ENCODE data around the gene MED25.

MED25 gene

GRCh38 chr19:49786376-49786820 is 31.7 kb upstream of the MED25 start:
- Histone ChIP-seq H3K4me2 (ENCODE audit: low read depth, low read length, poor library complexity, severe bottlenecking) (no peak overlapping the region), H3K27me3 (ENCODE audit: insufficient read depth, low read length, poor library complexity, severe bottlenecking) (no peaks in the 10 kb centered on the region), H2AFZ (ENCODE audit: low read length) (no peak overlapping the region), H3K4me1 (ENCODE audit: insufficient read depth, low read length, poor library complexity, severe bottlenecking) (no peaks in the 10 kb centered on the region), H3K36me3 (ENCODE audit: insufficient read depth, low read length) (peaks cover 19% of the 10 kb centered on the region; the same call in 1 of the 2 replicates), H4K20me1 (ENCODE audit: insufficient read depth, low read length, poor library complexity, severe bottlenecking) (no peaks in the 10 kb centered on the region), H3K9me2 (replicated peaks; ENCODE audit: low read depth, low read length) (no peaks in the 10 kb centered on the region), H3F3A (ENCODE audit: low read depth) (no peaks in the 10 kb centered on the region), H3K9me3 (ENCODE audit: insufficient read depth, low read depth, low read length) (no peaks in the 10 kb centered on the region), H3K79me2 (ENCODE audit: insufficient read depth, low read length) (no peaks in the 10 kb centered on the region), H3K4me3 (ENCODE audit: low read length, poor library complexity, severe bottlenecking) (no peak overlapping the region), H3K9ac (ENCODE audit: low read depth, low read length, poor library complexity, severe bottlenecking) (no peak overlapping the region)
- TF ChIP-seq EZH2phosphoT487 (IDR thresholded peaks at IDR 0.05; ENCODE audit: borderline replicate concordance) (no peak), CTCF (conservative IDR thresholded peaks at IDR 0.05; ENCODE audit: low read length) (no peak)

- H3K27me3 ChIP-seq (ENCODE audit: insufficient read depth, low read length, poor library complexity, severe bottlenecking): no peaks in the 10 kb centered on the region
- no peaks in the 10 kb centered on the region for H3K9me2 ChIP-seq (replicated peaks; ENCODE audit: low read depth, low read length)
- no peaks in the 10 kb centered on the region for H3K79me2 ChIP-seq (ENCODE audit: insufficient read depth, low read length)
- no peak overlapping the region for H3K4me2 ChIP-seq (ENCODE audit: low read depth, low read length, poor library complexity, severe bottlenecking)
- no peaks in the 10 kb centered on the region for H3K9me3 ChIP-seq (ENCODE audit: insufficient read depth, low read depth, low read length)
- peaks cover 22% of the 10 kb centered on the region; the same call in 1 of the 2 replicates for H3K36me3 ChIP-seq (ENCODE audit: insufficient read depth, low read length)
- H3K4me3 ChIP-seq (ENCODE audit: low read length, poor library complexity, severe bottlenecking): no peak overlapping the region
- H3K4me1 ChIP-seq (ENCODE audit: insufficient read depth, low read length, poor library complexity, severe bottlenecking): no peaks in the 10 kb centered on the region
- no peak for TF ChIP-seq CTCF (conservative IDR thresholded peaks at IDR 0.05; ENCODE audit: low read length)
- TF ChIP-seq EZH2phosphoT487 (IDR thresholded peaks at IDR 0.05; ENCODE audit: borderline replicate concordance): no peak
- H4K20me1 ChIP-seq (ENCODE audit: insufficient read depth, low read length, poor library complexity, severe bottlenecking): no peaks in the 10 kb centered on the region
- H3F3A ChIP-seq (ENCODE audit: low read depth): no peaks in the 10 kb centered on the region
- no peak overlapping the region for H2AFZ ChIP-seq (ENCODE audit: low read length)
- no peak overlapping the region for H3K9ac ChIP-seq (ENCODE audit: low read depth, low read length, poor library complexity, severe bottlenecking)
Observed at GRCh38 chr19:49787746-49788145, 30.3 kb upstream of the MED25 start.

- Histone ChIP-seq H3F3A (ENCODE audit: low read depth) (no peaks in the 10 kb centered on the region), H3K4me2 (ENCODE audit: low read depth, low read length, poor library complexity, severe bottlenecking) (no peak overlapping the region), H3K9me2 (replicated peaks; ENCODE audit: low read depth, low read length) (no peaks in the 10 kb centered on the region), H2AFZ (ENCODE audit: low read length) (no peak overlapping the region), H3K9me3 (ENCODE audit: insufficient read depth, low read depth, low read length) (no peaks in the 10 kb centered on the region), H3K9ac (ENCODE audit: low read depth, low read length, poor library complexity, severe bottlenecking) (no peak overlapping the region), H3K36me3 (ENCODE audit: insufficient read depth, low read length) (peaks cover 20% of the 10 kb centered on the region; the same call in 1 of the 2 replicates), H3K27me3 (ENCODE audit: insufficient read depth, low read length, poor library complexity, severe bottlenecking) (no peaks in the 10 kb centered on the region), H3K79me2 (ENCODE audit: insufficient read depth, low read length) (no peaks in the 10 kb centered on the region), H3K4me1 (ENCODE audit: insufficient read depth, low read length, poor library complexity, severe bottlenecking) (no peaks in the 10 kb centered on the region), H4K20me1 (ENCODE audit: insufficient read depth, low read length, poor library complexity, severe bottlenecking) (no peaks in the 10 kb centered on the region), H3K4me3 (ENCODE audit: low read length, poor library complexity, severe bottlenecking) (no peak overlapping the region)
- no peak for TF ChIP-seq EZH2phosphoT487 (IDR thresholded peaks at IDR 0.05; ENCODE audit: borderline replicate concordance)
- TF ChIP-seq CTCF (conservative IDR thresholded peaks at IDR 0.05; ENCODE audit: low read length): no peak
Observed at GRCh38 chr19:49788857-49789256, 29.2 kb upstream of the MED25 start.

Measured in Loucy (cell line).